OCI-LY3 (cell line): Measurements from ENCODE around the gene OPA3.

ENCODE experiments used
- EZH2phosphoT487 ChIP-seq: fragments of 200-600 bp; shearing (Covaris generic); IDR thresholded peaks from 2 replicates; pipeline ENCODE4 v1.6.1; 2018; ENCODE audit warnings: antibody characterized with exemption, mixed run types, low read depth
- TF ChIP-seq, protein P1 (sequence below): fragments of 200-600, 300-600 bp; sonication (generic); IDR thresholded peaks from 2 replicates; pipeline ENCODE4 v1.5.1; 2014; ENCODE audit warnings: antibody characterized with exemption, low read length, low read depth

DNA sequence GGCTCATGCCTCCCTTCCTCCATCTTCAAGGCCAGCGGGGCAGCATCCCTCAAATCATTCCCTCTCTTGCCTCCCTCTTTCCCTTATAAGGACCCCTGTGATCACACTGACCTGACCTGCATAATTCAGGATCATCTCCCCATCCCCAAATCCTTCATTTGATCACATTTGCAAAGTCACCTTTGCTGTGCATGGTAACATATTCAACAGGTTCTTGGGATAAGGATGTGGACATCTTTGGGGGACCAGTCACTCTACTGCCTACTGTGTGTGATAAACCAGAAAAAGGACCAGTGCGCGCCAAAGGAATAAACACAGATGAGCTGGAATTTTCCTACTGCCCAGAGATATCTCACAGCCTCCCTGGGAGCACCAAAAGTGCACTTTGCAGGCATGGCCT, 7.9 kb downstream of the OPA3 start:
- TF ChIP-seq, protein P1, sequence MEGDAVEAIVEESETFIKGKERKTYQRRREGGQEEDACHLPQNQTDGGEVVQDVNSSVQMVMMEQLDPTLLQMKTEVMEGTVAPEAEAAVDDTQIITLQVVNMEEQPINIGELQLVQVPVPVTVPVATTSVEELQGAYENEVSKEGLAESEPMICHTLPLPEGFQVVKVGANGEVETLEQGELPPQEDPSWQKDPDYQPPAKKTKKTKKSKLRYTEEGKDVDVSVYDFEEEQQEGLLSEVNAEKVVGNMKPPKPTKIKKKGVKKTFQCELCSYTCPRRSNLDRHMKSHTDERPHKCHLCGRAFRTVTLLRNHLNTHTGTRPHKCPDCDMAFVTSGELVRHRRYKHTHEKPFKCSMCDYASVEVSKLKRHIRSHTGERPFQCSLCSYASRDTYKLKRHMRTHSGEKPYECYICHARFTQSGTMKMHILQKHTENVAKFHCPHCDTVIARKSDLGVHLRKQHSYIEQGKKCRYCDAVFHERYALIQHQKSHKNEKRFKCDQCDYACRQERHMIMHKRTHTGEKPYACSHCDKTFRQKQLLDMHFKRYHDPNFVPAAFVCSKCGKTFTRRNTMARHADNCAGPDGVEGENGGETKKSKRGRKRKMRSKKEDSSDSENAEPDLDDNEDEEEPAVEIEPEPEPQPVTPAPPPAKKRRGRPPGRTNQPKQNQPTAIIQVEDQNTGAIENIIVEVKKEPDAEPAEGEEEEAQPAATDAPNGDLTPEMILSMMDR = no peak
- no peak for TF ChIP-seq EZH2phosphoT487
